ENCODE data around the gene APOBEC3C. TPM values are rescaled to one million over a fixed set of nuclear protein-coding genes. Genes with fewer than 3 reads are reported as not detected.

The APOBEC3C gene
- total RNA-seq, 1 experiment from 2014 or later = 12.7 TPM

- intact Hi-C loops (cut with micrococcal nuclease; ENCODE audit: unreplicated experiment) = no loop called here
- H3K27me3 ChIP-seq (ENCODE audit: control insufficient read depth, insufficient read depth, low read length) = no peaks in the 10 kb centered on the region
- DNase-seq (ENCODE audit: low read depth, low spot score) = no peak
- in situ Hi-C loops (cut with HindIII; ENCODE audit: low pct_unique_long_range_greater_than_20kb, low sequenced_read_pairs) = no loop called here
- no peaks in the 10 kb centered on the region for H3K9me3 ChIP-seq (ENCODE audit: control insufficient read depth, insufficient read depth, low read depth, low read length)
- CTCF ChIA-PET = interaction anchor here (0.8 kb wide), 1 partner anchor 43 kb away, joined by 4 read pairs; no protein-coding TSS in a partner anchor
- TF ChIP-seq REST (IDR thresholded peaks at IDR 0.05; ENCODE audit: insufficient read depth in 1 of 2, low read depth in 2 of 2, low read length in 1 of 2) (no peak), POLR2AphosphoS5 (IDR thresholded peaks at IDR 0.05; ENCODE audit: low read depth, low read length) (no peak), SIN3A (IDR thresholded peaks at IDR 0.05; ENCODE audit: borderline replicate concordance, insufficient read depth, low read depth, low read length) (no peak), TCF7L2 (IDR thresholded peaks at IDR 0.05; ENCODE audit: low read depth, low read length) (no peak)
- H3K4me3 ChIP-seq (ENCODE audit: low read depth in 2 of 2, low read length in 2 of 2) = no peak overlapping the region
- H3K4me1 ChIP-seq (ENCODE audit: control insufficient read depth, insufficient read depth, low read length) = no peaks in the 10 kb centered on the region
- POLR2A ChIA-PET = no interaction called here
- H3K36me3 ChIP-seq (ENCODE audit: control insufficient read depth, insufficient read depth, low read length) = no peaks in the 10 kb centered on the region
- no peak for ATAC-seq
- no TSS peak for BruUV-seq (replicated peaks)
- no peak overlapping the region for H3K27ac ChIP-seq (ENCODE audit: low read length)
These were observed 43.5 kb upstream of the APOBEC3C start for GRCh38 chr22:38970551-38970950.

GRCh38 chr22:38971202-38971601 lies 42.9 kb upstream of the APOBEC3C start:
- in situ Hi-C loops (cut with HindIII; ENCODE audit: low pct_unique_long_range_greater_than_20kb, low sequenced_read_pairs) (no loop called here), intact Hi-C loops (cut with micrococcal nuclease; ENCODE audit: unreplicated experiment) (no loop called here)
- Histone ChIP-seq H3K27me3 (ENCODE audit: control insufficient read depth, insufficient read depth, low read length) (no peaks in the 10 kb centered on the region), H3K4me1 (ENCODE audit: control insufficient read depth, insufficient read depth, low read length) (no peaks in the 10 kb centered on the region), H3K4me3 (ENCODE audit: low read depth in 2 of 2, low read length in 2 of 2) (no peak overlapping the region), H3K36me3 (ENCODE audit: control insufficient read depth, insufficient read depth, low read length) (no peaks in the 10 kb centered on the region), H3K9me3 (ENCODE audit: control insufficient read depth, insufficient read depth, low read depth, low read length) (no peaks in the 10 kb centered on the region), H3K27ac (ENCODE audit: low read length) (no peak overlapping the region)
- POLR2A ChIA-PET = no interaction called here
- no peak for TF ChIP-seq POLR2AphosphoS5 (IDR thresholded peaks at IDR 0.05; ENCODE audit: low read depth, low read length)
- TF ChIP-seq REST (IDR thresholded peaks at IDR 0.05; ENCODE audit: insufficient read depth in 1 of 2, low read depth in 2 of 2, low read length in 1 of 2) = no peak
- TF ChIP-seq TCF7L2 (IDR thresholded peaks at IDR 0.05; ENCODE audit: low read depth, low read length) = no peak
- TF ChIP-seq SIN3A (IDR thresholded peaks at IDR 0.05; ENCODE audit: borderline replicate concordance, insufficient read depth, low read depth, low read length) = no peak
- CTCF ChIA-PET = interaction anchor here (0.8 kb wide), 1 partner anchor 44 kb away, joined by 4 read pairs; no protein-coding TSS in a partner anchor
- DNase-seq (ENCODE audit: low read depth, low spot score) (no peak), ATAC-seq (no peak)
- BruUV-seq (replicated peaks) = no TSS peak

- CTCF ChIA-PET = interaction anchor here (0.6 kb wide), 1 partner anchor 130 kb away, joined by 4 read pairs; no protein-coding TSS in a partner anchor
- POLR2A ChIA-PET = no interaction called here
- no peak for TF ChIP-seq CTCF (IDR thresholded peaks at IDR 0.05)
- no peak for TF ChIP-seq TCF7L2 (IDR thresholded peaks at IDR 0.05; ENCODE audit: low read depth, low read length)
- no peak for TF ChIP-seq REST (IDR thresholded peaks at IDR 0.05; ENCODE audit: insufficient read depth in 1 of 2, low read depth in 2 of 2, low read length in 1 of 2)
- TF ChIP-seq SIN3A (IDR thresholded peaks at IDR 0.05; ENCODE audit: borderline replicate concordance, insufficient read depth, low read depth, low read length) = no peak
- no peak for TF ChIP-seq POLR2AphosphoS5 (IDR thresholded peaks at IDR 0.05; ENCODE audit: low read depth, low read length)
These were observed 42.3 kb upstream of the APOBEC3C start for GRCh38 chr22:38971791-38972190.

More at GRCh38 chr22:38971791-38972190, 42.3 kb upstream of the APOBEC3C start:
- intact Hi-C loops (cut with micrococcal nuclease; ENCODE audit: unreplicated experiment) (no loop called here), in situ Hi-C loops (cut with HindIII; ENCODE audit: low pct_unique_long_range_greater_than_20kb, low sequenced_read_pairs) (no loop called here)
- Histone ChIP-seq H3K27ac (ENCODE audit: low read length) (no peak overlapping the region), H3K36me3 (ENCODE audit: control insufficient read depth, insufficient read depth, low read length) (no peaks in the 10 kb centered on the region), H3K27me3 (ENCODE audit: control insufficient read depth, insufficient read depth, low read length) (no peaks in the 10 kb centered on the region), H3K9me3 (ENCODE audit: control insufficient read depth, insufficient read depth, low read depth, low read length) (no peaks in the 10 kb centered on the region), H3K4me3 (ENCODE audit: low read depth in 2 of 2, low read length in 2 of 2) (no peak overlapping the region), H3K4me1 (ENCODE audit: control insufficient read depth, insufficient read depth, low read length) (no peaks in the 10 kb centered on the region)
- no peak for ATAC-seq
- DNase-seq (ENCODE audit: low read depth, low spot score) = no peak
- no TSS peak for BruUV-seq (replicated peaks)
